ENCODE data around the gene SLC2A10. TPM values are rescaled to one million over a fixed set of nuclear protein-coding genes. Genes with fewer than 3 reads are reported as not detected.

SLC2A10 gene
- polyA plus RNA-seq, 3 donors = 4.5 to 9.1 (median 6.7) TPM

- no peak overlapping the region for H3K27ac ChIP-seq (ENCODE audit: low read depth, low read length)
- WGBS, 3 donors = 87 to 90% (median 88%) methylated on average over 9 of the region's 9 CpGs
These were observed 65.6 kb downstream of the SLC2A10 start for GRCh38 chr20:46774943-46775560.

GRCh38 chr20:46775806-46776205 is 66.4 kb downstream of the SLC2A10 start:
- 90 to 96% (median 95%) methylated on average over 1 of the region's 1 CpG for WGBS, 3 donors
- H3K27ac ChIP-seq (ENCODE audit: low read depth, low read length) = no peak overlapping the region

GRCh38 chr20:46777331-46777730 is 67.9 kb downstream of the SLC2A10 start:
- H3K27ac ChIP-seq (ENCODE audit: low read depth, low read length) = no peak overlapping the region
- 70 to 79% (median 76%) methylated on average over 7 of the region's 7 CpGs for WGBS, 3 donors

GRCh38 chr20:46779831-46780230 is 70.4 kb downstream of the SLC2A10 start:
- 62 to 73% (median 72%) methylated on average over 4 of the region's 4 CpGs for WGBS, 3 donors
- no peak overlapping the region for H3K27ac ChIP-seq (ENCODE audit: low read depth, low read length)

GRCh38 chr20:46784436-46785127 is 75.1 kb downstream of the SLC2A10 start:
- 52 to 65% (median 55%) methylated on average over 15 of the region's 15 CpGs for WGBS, 3 donors
- no peak overlapping the region for H3K27ac ChIP-seq (ENCODE audit: low read depth, low read length)

Other genes starting within 250 kb of the SLC2A10 start
- gene ZNF334, start 196.1 kb upstream of the SLC2A10 start, polyA plus RNA-seq = 1 to 10 TPM; 1.3 to 2.9 (median 2.3) TPM
- gene OCSTAMP, start 159.0 kb upstream of the SLC2A10 start, polyA plus RNA-seq = not detected
- gene SLC13A3, start 58.2 kb upstream of the SLC2A10 start, polyA plus RNA-seq = 1 to 10 TPM in 2 of 3 donors, under 1 TPM in 1; 0.48 to 2.2 (median 1.2) TPM
- 1 to 10 TPM; 3.4 to 9.3 (median 8.3) TPM for gene TP53RK, start 20.2 kb upstream of the SLC2A10 start, polyA plus RNA-seq
- 10 to 100 TPM in 1 of 3 donors, 1 to 10 TPM in 1, under 1 TPM in 1; 0.98 to 26.4 (median 7.9) TPM for gene EYA2, start 185.2 kb downstream of the SLC2A10 start, polyA plus RNA-seq